Measurements from ENCODE around the gene GUF1. TPM values are rescaled to one million over a fixed set of nuclear protein-coding genes. Genes with fewer than 3 reads are reported as not detected.
A peak's percentile ranks its signal among the peaks of the same experiment; 100 is the strongest.

Gene GUF1
- total RNA-seq, 1 donor from 2014 or later = 14.5 TPM

GRCh38 chr4:44738615-44739014 lies 60.4 kb downstream of the GUF1 start:
- no peaks in the 10 kb centered on the region for H3K9me3 ChIP-seq
- H3K27me3 ChIP-seq = no peaks in the 10 kb centered on the region
- H3K27ac ChIP-seq = no peak overlapping the region
- H3K4me3 ChIP-seq = no peak overlapping the region
- intact Hi-C loops (cut with DNase I) = no loop called here
- DNase-seq (ENCODE audit: low spot score in 2 of 2) = no peak
- no peaks in the 10 kb centered on the region for H3K36me3 ChIP-seq
- peak in 2 of 3 experiments; percentile 6 to 31 for TF ChIP-seq CTCF (IDR thresholded peaks at IDR 0.05)
- no peaks in the 10 kb centered on the region for H3K4me1 ChIP-seq

- H3K27me3 ChIP-seq = no peaks in the 10 kb centered on the region
- H3K4me3 ChIP-seq = no peak overlapping the region
- no peaks in the 10 kb centered on the region for H3K9me3 ChIP-seq
- H3K27ac ChIP-seq = no peak overlapping the region
- no peaks in the 10 kb centered on the region for H3K36me3 ChIP-seq
- no peaks in the 10 kb centered on the region for H3K4me1 ChIP-seq
- no peak for TF ChIP-seq CTCF (IDR thresholded peaks at IDR 0.05)
- no peak for DNase-seq (ENCODE audit: low spot score in 2 of 2)
- intact Hi-C loops (cut with DNase I) = no loop called here
These were observed 62.0 kb downstream of the GUF1 start for GRCh38 chr4:44740201-44740600.

Other genes starting within 250 kb of the GUF1 start
- 0.43 TPM for gene KCTD8, start 229.6 kb upstream of the GUF1 start, total RNA-seq
- gene YIPF7, start 26.8 kb upstream of the GUF1 start, total RNA-seq = not detected
- 32.6 TPM for gene GNPDA2, start 48.1 kb downstream of the GUF1 start, total RNA-seq